Measurements from ENCODE around the gene GRIK5. TPM values are rescaled to one million over a fixed set of nuclear protein-coding genes. Genes with fewer than 3 reads are reported as not detected.

Gene GRIK5
- total and polyA plus RNA-seq, 2 of the 8 experiments (the other 6 are each of a cell fraction or from before 2014, with no cell fraction given): 17.8 to 42.9 TPM

GRCh38 chr19:42005504-42005903 is 64.5 kb downstream of the GRIK5 start (continued):
- TF ChIP-seq, protein P1, sequence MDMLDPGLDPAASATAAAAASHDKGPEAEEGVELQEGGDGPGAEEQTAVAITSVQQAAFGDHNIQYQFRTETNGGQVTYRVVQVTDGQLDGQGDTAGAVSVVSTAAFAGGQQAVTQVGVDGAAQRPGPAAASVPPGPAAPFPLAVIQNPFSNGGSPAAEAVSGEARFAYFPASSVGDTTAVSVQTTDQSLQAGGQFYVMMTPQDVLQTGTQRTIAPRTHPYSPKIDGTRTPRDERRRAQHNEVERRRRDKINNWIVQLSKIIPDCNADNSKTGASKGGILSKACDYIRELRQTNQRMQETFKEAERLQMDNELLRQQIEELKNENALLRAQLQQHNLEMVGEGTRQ (IDR thresholded peaks at IDR 0.05; ENCODE audit: low read length): no peak
- TF ChIP-seq SUZ12 (IDR thresholded peaks at IDR 0.05; ENCODE audit: low read length) (no peak), CHD7 (IDR thresholded peaks at IDR 0.05; ENCODE audit: insufficient replicate concordance, low read length) (no peak), BRCA1 (IDR thresholded peaks at IDR 0.05; ENCODE audit: low read depth, low read length) (no peak), CBX5 (IDR thresholded peaks at IDR 0.05; ENCODE audit: low read depth, low read length) (no peak), SRF (IDR thresholded peaks at IDR 0.05; ENCODE audit: low read depth, low read length) (no peak), ZNF274 (IDR thresholded peaks at IDR 0.05; ENCODE audit: borderline replicate concordance, extremely low read depth, low read length) (no peak), KDM5A (IDR thresholded peaks at IDR 0.05; ENCODE audit: low read length) (no peak), RNF2 (IDR thresholded peaks at IDR 0.05; ENCODE audit: borderline replicate concordance, low read depth, low read length, missing control alignments, poor library complexity, severe bottlenecking) (no peak), SIX5 (IDR thresholded peaks at IDR 0.05; ENCODE audit: low read depth, low read length) (no peak)
